HT1080 (cell line): Measurements from ENCODE around the gene CSPG5. TPM values are rescaled to one million over a fixed set of nuclear protein-coding genes. Genes with fewer than 3 reads are reported as not detected.
A peak's percentile ranks its signal among the peaks of the same experiment; 100 is the strongest.

Source experiments
- DNase-seq: peaks from one replicate; pipeline ENCODE4 v3.0.0-alpha.2; 2015; ENCODE audit warnings: low read depth
- polyA plus RNA-seq, 2 experiments: library from polyadenylated mRNA; depleted of rRNA; stranded (reverse); fragments of >200 nt; gene quantifications; 2 replicates each; pipeline ENCODE4 v1.2.3, GENCODE V29; 2015
- total RNA-seq: library from RNA; depleted of rRNA; stranded (reverse); fragments of >200 nt; shearing (Covaris generic); gene quantifications from 2 replicates; pipeline ENCODE4 v1.2.3, GENCODE V29; 2014; rRNA removed

Gene CSPG5, protein sequence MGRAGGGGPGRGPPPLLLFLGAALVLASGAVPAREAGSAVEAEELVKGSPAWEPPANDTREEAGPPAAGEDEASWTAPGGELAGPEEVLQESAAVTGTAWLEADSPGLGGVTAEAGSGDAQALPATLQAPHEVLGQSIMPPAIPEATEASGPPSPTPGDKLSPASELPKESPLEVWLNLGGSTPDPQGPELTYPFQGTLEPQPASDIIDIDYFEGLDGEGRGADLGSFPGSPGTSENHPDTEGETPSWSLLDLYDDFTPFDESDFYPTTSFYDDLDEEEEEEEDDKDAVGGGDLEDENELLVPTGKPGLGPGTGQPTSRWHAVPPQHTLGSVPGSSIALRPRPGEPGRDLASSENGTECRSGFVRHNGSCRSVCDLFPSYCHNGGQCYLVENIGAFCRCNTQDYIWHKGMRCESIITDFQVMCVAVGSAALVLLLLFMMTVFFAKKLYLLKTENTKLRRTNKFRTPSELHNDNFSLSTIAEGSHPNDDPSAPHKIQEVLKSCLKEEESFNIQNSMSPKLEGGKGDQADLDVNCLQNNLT
- total RNA-seq: 0.47 and 0.93 TPM in 2 replicates
- polyA plus RNA-seq (2015; cell fraction: cytosol; rRNA removed): 0.67 and 0.78 TPM in 2 replicates
- polyA plus RNA-seq (2015; cell fraction: nucleus; rRNA removed): 0.99 and 1.2 TPM in 2 replicates

- no peak for DNase-seq
These were observed at the start of gene CSPG5 for GRCh38 chr3:47578691-47579632. TSS of gene CSPG5 (minus strand) at chr3:47578865. CDS start at chr3:47578693, 172 bp downstream.

GRCh38 chr3:47628426-47628825 is 49.8 kb upstream of the CSPG5 start:
- DNase-seq: no peak

DNA sequence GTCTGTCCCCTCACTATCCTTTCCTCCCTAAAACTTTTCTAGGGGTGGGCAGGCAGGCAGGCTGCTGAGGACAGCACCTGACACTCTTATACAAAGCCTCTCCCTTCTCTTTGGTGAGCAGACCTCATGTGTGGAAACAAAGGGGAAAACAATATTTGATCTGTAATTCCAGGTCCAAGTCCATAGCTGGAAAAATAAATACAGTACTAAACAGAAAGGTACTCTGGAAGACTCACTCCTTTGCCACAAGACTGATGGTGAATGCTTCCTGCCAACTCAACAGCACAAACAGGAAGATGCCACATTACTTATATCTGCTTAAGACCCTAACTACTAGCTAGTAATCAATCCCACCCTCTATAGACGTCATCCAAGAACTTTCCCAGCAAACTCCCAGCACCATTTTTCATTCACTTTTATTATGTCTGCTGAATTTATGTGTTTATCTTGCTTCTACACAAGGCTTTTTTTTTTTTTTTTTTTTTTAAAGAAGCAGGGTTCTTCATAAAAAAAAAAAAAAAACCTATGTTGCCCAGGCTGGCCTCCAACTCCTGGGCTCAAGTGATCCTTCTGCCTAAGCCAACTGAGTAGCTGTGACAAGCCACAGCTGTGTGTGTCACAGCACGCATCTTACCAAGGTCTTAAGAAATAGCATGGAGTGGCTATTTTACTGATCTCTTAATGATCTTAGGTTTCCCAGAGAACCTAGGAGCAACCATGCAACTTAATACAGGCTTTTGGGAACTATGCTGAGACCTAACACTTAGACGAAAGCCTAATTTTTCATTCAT is 44.2 kb upstream of the CSPG5 start:
- no peak for DNase-seq

DNA sequence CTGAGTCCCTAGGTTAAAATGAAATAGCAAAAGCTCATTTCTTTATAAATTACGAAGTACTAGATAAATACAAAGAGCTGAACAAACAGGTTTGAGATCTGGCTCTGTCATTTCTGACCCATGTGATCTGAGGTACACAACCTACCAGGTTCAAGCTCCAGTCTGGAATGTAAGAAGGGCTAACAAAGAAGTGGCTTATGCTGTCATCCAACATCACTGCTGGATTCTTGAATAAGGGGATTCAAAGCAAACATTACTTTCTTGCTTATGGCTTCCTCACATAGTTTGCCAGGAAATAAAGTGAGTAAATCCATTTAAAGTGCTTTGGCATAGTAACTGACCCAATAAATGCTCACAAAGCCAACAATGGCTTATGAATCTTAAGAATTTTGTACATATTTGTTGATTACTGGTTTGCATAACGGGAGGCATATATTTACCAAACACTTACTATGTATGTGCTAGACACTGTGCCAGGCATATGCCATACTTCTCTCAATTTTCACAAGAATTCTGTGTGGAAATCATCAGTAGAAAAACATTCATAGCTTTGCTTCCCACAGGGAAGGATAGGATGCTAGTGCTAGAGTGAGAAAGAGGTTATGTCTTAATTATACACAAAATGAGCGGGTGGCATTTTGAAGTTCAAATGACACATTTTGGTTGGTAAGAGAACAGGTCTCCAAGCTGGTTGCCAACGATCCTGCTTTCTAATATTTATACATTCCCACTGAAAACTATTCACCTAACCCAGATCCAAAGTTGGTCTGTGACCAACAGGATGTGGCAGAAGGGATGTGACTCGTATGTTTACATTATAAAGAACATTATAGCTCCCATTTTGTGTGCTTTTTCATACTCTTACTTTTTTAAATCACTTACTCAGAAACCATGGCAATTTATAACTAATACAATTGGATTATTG is 38.7 kb upstream of the CSPG5 start:
- DNase-seq: peak; percentile 86

- DNase-seq: no peak
These were observed 36.1 kb upstream of the CSPG5 start for GRCh38 chr3:47614788-47615187.

DNA sequence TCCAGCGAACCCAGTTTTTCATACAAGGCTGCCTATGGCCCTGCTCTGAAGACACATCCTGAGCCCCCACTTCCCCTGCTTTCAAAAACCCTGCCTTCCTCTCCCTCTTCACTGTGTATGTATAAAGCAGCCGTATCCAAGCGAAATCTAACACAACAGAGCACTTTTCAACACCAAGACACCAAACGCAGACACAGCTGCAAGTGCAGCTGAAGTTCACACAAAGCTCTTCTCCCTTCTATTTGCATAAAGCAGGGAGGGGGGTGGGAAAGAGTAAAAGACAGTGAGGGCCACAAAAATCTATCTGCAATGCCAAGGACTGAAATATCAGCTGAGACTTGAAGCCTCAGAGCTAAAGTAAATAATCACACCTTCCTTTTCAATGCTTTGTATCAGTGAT is 35.1 kb upstream of the CSPG5 start:
- no peak for DNase-seq

GRCh38 chr3:47612879-47613278 is 34.2 kb upstream of the CSPG5 start:
- DNase-seq: no peak

DNA sequence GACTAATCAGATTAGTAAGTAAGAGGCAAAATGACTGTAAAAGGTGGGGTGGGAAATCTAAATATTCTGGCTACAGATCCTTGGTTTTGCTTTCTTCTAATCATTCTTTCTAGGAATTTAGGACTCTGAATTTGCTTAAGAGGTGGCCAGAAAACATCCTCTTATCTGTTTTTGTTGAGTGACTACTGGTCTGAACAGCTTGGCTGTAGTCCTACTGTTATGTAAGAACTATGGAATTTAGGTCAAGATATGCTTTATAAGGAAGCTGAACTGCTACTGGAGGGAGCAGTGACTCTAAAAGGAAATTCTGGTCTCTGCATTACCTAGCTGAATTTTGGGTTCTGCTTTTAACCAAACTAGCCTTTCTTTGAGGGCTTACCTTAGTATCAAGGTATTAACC is 33.5 kb upstream of the CSPG5 start:
- peak; percentile 42 for DNase-seq

DNA sequence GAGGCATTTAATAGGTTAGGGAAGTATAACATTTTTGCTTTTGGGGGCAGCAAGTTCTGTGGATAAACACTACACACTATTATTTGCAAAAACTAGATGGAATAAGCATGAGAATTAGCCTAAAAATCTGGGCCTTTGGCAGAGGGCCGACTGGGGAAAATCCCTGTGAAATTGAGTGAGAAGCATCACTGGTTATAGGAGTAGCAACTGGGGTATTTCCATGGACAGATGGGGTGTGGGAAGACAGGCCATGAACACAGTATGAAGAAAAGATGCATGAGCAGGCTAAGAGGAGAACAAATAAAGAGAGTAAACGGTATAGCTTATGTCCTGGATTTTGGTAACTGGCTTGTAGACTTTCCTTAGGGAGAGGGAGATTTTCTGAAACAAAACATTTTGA is 32.9 kb upstream of the CSPG5 start:
- no peak for DNase-seq

- DNase-seq: no peak
These were observed 31.9 kb upstream of the CSPG5 start for GRCh38 chr3:47610583-47610982.

- DNase-seq: no peak
These were observed 28.7 kb upstream of the CSPG5 start for GRCh38 chr3:47607335-47607734.

- DNase-seq: no peak
These were observed 27.5 kb upstream of the CSPG5 start for GRCh38 chr3:47606165-47606564.

DNA sequence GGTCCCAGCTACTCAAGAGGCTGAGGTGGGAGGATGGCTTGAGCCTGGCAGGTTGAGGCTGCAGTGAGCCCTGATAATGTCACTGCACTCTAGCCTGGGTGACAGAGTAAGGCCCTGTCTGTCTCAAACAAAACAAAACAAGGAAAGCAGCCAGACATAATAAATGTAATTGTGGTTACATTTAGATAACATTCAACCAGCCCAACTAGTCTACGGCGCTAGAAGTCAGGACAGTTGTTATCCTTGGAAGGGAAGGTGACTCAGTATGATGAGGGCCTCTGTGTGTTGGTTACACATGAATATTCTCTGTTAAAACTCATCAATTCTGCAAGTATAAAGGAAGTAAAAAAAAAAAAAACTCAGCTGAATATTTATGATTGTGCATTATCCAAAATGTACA is 27.0 kb upstream of the CSPG5 start:
- peak; percentile 53 for DNase-seq

DNA sequence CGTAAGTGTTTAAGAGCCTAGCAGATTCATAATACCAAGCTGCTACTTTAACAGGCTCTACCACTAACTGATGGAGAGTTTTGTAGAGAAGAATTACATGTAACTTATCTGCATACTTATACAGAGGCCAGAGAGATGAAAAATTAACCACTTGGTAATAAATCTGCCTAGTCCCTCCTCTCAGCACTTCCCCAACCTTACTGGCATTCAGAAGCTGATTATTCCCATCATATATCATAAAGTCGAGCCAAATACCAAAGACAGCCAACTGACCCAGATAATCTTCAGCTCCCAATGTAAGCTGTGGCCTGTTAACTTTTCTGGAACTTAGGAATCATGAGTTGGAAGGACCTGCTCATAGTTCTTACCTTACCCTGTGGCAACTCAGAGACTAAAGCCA is 25.5 kb upstream of the CSPG5 start:
- DNase-seq: no peak

DNA sequence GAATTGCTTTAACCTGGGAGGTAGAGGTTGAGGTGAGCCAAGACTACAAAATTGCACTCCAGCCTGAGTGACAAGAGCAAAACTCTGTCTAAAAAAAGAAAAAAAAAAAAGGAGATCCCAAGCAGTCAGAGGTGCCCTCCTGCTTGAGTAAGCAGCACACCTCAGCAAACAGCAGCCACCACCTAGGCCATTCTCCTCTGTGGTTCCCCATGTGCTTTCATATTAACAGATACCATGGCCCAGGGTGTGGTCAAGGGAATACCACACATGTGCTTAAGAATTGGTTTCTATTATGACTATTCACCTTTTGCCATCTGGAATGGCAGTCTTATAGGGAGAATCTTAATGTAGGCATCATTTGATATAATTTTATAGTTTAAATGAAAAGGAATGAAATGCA is 24.7 kb upstream of the CSPG5 start:
- DNase-seq: no peak

DNA sequence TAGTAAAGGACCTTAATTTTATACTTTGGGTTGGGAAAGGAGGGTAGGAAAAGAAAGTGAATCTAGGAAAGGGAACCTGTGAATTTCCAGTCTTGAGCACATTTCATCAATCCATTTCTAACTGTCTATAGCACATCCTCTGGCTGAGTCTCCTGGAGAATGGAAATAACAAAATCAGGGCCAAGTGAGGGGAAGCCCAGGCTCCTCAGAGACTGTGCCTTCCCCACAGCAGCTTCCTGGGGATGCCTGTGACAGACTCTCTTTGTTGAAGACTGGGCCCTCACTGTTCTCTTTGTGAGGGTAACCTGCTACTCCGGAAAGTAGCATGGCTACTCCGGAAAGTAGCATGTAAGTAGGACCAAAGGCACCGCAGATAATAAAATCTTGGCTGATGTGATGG is 22.6 kb upstream of the CSPG5 start:
- DNase-seq: no peak

DNA sequence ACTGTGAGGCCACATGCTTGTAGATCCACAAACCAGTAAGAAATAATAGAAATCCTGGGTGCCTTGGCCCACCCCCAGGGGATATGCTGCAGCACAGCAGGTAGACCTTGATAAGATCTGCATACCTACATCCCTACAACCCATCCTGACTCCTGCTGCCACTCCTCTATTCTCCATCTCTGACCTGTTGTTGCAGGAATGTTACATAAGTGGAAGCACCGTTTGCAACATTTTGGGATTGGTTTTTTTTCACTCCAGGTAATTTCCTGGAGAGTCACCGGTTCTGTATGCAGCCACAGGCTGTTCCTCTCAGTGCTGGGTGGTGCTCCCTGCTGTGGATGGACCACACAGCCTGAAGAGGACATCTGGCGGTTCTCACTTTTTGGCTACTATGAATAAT is 16.1 kb upstream of the CSPG5 start:
- no peak for DNase-seq

DNA sequence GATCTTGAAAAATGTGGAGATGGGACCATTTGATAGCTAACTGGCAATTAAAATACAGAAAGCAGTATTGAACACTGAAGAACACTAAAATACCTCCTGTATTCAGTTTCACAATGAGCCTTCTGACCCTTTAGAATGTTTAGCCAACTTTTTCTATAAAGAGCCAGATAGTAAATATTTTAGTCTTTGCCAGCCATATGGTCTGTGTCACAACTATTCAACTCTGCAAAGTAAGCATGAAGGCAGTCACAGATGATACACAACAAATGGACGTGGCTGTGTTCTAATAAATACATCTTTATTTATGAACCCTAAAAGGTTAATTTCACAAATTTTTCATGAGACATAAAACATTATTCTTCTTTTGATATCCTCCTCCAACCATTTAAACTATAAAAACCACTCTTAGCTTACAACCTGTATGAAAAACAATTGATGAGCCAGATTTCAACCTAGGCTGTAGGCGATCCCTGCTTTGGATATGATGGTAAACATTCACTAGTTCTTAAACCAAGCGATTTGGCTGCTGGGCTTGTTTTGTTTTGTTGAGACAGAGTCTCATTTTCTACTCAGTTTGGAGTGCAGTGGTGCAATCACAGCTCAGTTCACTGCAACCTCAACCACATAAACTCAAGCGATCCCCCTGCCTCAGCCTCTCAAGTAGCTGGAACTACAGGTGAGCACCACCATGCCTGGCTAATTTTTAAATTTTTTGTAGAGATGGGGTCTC is 13.6 kb upstream of the CSPG5 start:
- DNase-seq: no peak

DNA sequence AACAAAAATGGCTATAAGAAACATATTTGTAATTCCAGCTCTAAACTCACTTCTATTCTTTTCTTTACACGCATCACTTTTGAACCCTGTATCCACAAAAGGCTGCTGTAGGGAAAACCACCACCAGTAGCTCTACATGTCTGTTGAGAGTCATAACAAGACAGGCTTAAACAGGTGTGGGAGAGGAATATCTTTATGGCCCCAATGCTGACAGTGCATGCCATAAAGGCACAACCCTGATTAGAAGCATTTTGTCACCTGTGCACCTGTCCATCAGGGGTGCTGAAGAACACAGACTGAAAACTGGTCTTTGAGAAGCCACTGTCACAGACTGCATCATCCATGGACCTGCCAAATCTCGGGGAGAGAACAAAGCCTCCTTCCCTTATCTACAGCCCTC is 11.6 kb upstream of the CSPG5 start:
- DNase-seq: no peak
